Mucosa of descending colon (tissue), 3 donors: ENCODE measurements around the gene KRTAP4-11. TPM values are rescaled to one million over a fixed set of nuclear protein-coding genes. Genes with fewer than 3 reads are reported as not detected.
"Not testable (repeated sequence)": the region's sequence is repeated elsewhere in the genome, so short reads cannot be mapped to it uniquely, and the experiment has no call there.

Experiments
- ATAC-seq: fragments of 200-7000 bp; cut with Tn5 transposase; one replicate; pipeline ENCODE4 v1.9.1; 2020; ENCODE audit warnings: mild to moderate bottlenecking, moderate library complexity
- DNase-seq, 3 donors: peaks; one replicate each; pipeline ENCODE4 v3.0.0-alpha.2; 2020
- H3K36me3 ChIP-seq: fragments of 200-600 bp; one replicate; pipeline ENCODE4 v1.8.0; 2021; ENCODE audit warnings: low read depth, mild to moderate bottlenecking
- H3K4me1 ChIP-seq: fragments of 200-600 bp; one replicate; pipeline ENCODE4 v1.8.0; 2021; ENCODE audit warnings: low read depth, mild to moderate bottlenecking
- H3K4me3 ChIP-seq: fragments of 200-600 bp; one replicate; pipeline ENCODE4 v1.8.0; 2021; ENCODE audit warnings: mild to moderate bottlenecking
- H3K9me3 ChIP-seq: fragments of 200-600 bp; one replicate; pipeline ENCODE4 v1.8.0; 2021; ENCODE audit warnings: mild to moderate bottlenecking
- CTCF ChIP-seq: fragments of 200-600 bp; IDR thresholded peaks from one replicate; pipeline ENCODE4 v1.8.0; 2022; ENCODE audit warnings: antibody characterized with exemption, mild to moderate bottlenecking
- intact Hi-C, 2 donors: fragments of 100-400 bp; cut with DNase I in 1 of 2; cut with micrococcal nuclease in 1 of 2; formaldehyde crosslinking; loops; one replicate each; pipeline versions ENCODE4 v1.11.0 to v1.11.1; 2022; cut with DNase I, micrococcal nuclease
- total RNA-seq, 3 donors: library from RNA; stranded (reverse); fragmentation: NEBNext Ultra II Directional in 2 of 3; extraction: Animal tissue kit (Norgen Biotek cat#: 25700) in 2 of 3; gene quantifications; one replicate each; pipeline versions ENCODE4 v1.2.1 to v1.2.4, GENCODE V29; 2021 to 2023
- donor health status: DM: no; HTN: no; CAD: no; lungs with moderate emphysema.
- donor health status: DM: no; HTN: no; CAD: no.
- donor health status: DM: no; HTN: yes; CAD: no.

KRTAP4-11 gene
- total RNA-seq, 3 donors from 2014 or later, result not detected

- H3K4me3 ChIP-seq, result no peak overlapping the region
- no peaks in the 10 kb centered on the region for H3K36me3 ChIP-seq
- TF ChIP-seq CTCF, result no peak
- intact Hi-C loops, result no loop called here
- ATAC-seq (no peak), DNase-seq (no peak)
- no peaks in the 10 kb centered on the region for H3K4me1 ChIP-seq
- no peaks in the 10 kb centered on the region for H3K9me3 ChIP-seq
These were observed 31.9 kb upstream of the KRTAP4-11 start for GRCh38 chr17:41150026-41150425.

- intact Hi-C loops, result no loop called here
- Histone ChIP-seq H3K9me3 (no peaks in the 10 kb centered on the region), H3K4me1 (no peaks in the 10 kb centered on the region), H3K36me3 (no peaks in the 10 kb centered on the region), H3K4me3 (no peak within 1 kb of the TSS)
- ATAC-seq, result no peak
- TF ChIP-seq CTCF, result no peak
- no peak for DNase-seq
These were observed 31.4 kb upstream of the KRTAP4-11 start, which contains the start of gene KRTAP4-5 for GRCh38 chr17:41149652-41149985. KRTAP4-5 (minus strand) TSS chr17:41149825; CDS start chr17:41149767, 58 bp downstream.

GRCh38 chr17:41148971-41149651 lies 30.9 kb upstream of the KRTAP4-11 start:
- H3K36me3 ChIP-seq, DNase-seq: not testable (repeated sequence)

GRCh38 chr17:41147531-41148204 lies 29.5 kb upstream of the KRTAP4-11 start:
- intact Hi-C loops, result no loop called here
- TF ChIP-seq CTCF, result no peak

More at GRCh38 chr17:41148971-41149651, 30.9 kb upstream of the KRTAP4-11 start:
- H3K4me3 ChIP-seq, ATAC-seq, intact Hi-C loops, H3K4me1 ChIP-seq, H3K9me3 ChIP-seq: not testable (repeated sequence)

GRCh38 chr17:41145261-41145660 lies 27.1 kb upstream of the KRTAP4-11 start:
- Histone ChIP-seq H3K9me3 (peaks cover 10% of the 10 kb centered on the region), H3K4me3 (no peak overlapping the region), H3K4me1 (no peaks in the 10 kb centered on the region), H3K36me3 (no peaks in the 10 kb centered on the region)
- TF ChIP-seq CTCF, result no peak
- no peak for ATAC-seq
- intact Hi-C loops, result no loop called here
- DNase-seq, result no peak

More at GRCh38 chr17:41147531-41148204, 29.5 kb upstream of the KRTAP4-11 start:
- DNase-seq (no peak), ATAC-seq (no peak)
- H3K9me3 ChIP-seq, result peaks cover 10% of the 10 kb centered on the region
- no peaks in the 10 kb centered on the region for H3K4me1 ChIP-seq
- no peak overlapping the region for H3K4me3 ChIP-seq
- H3K36me3 ChIP-seq, result no peaks in the 10 kb centered on the region

- intact Hi-C loops, result no loop called here
- Histone ChIP-seq H3K9me3 (peaks cover 10% of the 10 kb centered on the region), H3K4me3 (no peak overlapping the region), H3K36me3 (no peaks in the 10 kb centered on the region), H3K4me1 (no peaks in the 10 kb centered on the region)
- TF ChIP-seq CTCF, result no peak
- ATAC-seq (no peak), DNase-seq (no peak)
These were observed 26.7 kb upstream of the KRTAP4-11 start for GRCh38 chr17:41144846-41145245.
